Keratinocyte (primary cell): ENCODE results near the gene ARL15. TPM values are rescaled to one million over a fixed set of nuclear protein-coding genes. Genes with fewer than 3 reads are reported as not detected.
A peak's percentile ranks its signal among the peaks of the same experiment; 100 is the strongest.

ENCODE experiments used
- DNase-seq: peaks from one replicate; pipeline ENCODE4 v3.0.0-alpha.2; 2011; ENCODE audit warnings: low read depth, missing footprints, low spot score
- FAIRE-seq: peaks from 2 replicates; lab custom pipeline; 2011; peaks lifted over from hg19 to GRCh38; lab: Jason Lieb, UNC
- H2AFZ ChIP-seq: 2 replicates; pipeline ENCODE4 v1.6.0; 2012; ENCODE audit warnings: low read length, control low read depth, inconsistent platforms; ENCODE audit not compliant: control insufficient read depth
- H3K27ac ChIP-seq: 2 replicates; pipeline ENCODE4 v1.5.1; 2011; ENCODE audit warnings: low read length; ENCODE audit not compliant: control insufficient read depth, insufficient read depth
- H3K27me3 ChIP-seq: 3 replicates; pipeline ENCODE4 v1.6.0; 2011; ENCODE audit warnings: low read length; ENCODE audit not compliant: control insufficient read depth, insufficient read depth; ENCODE audit errors: extremely low read depth
- H3K36me3 ChIP-seq, 2 experiments: 2 replicates in 1 of 2; 3 replicates in 1 of 2; pipeline ENCODE4 v1.5.1; 2011; ENCODE audit warnings: low read length in 2 of 2, mild to moderate bottlenecking in 1 of 2; ENCODE audit not compliant: control insufficient read depth in 2 of 2, insufficient read depth in 2 of 2; ENCODE audit errors: extremely low read depth in 1 of 2
- H3K4me1 ChIP-seq: 3 replicates; pipeline ENCODE4 v1.5.1; 2011; ENCODE audit warnings: low read length; ENCODE audit not compliant: control insufficient read depth, insufficient read depth; ENCODE audit errors: extremely low read depth
- H3K4me2 ChIP-seq: 3 replicates; pipeline ENCODE4 v1.6.0; 2011; ENCODE audit warnings: low read depth, low read length; ENCODE audit not compliant: control insufficient read depth, insufficient read depth; ENCODE audit errors: extremely low read depth
- H3K4me3 ChIP-seq, 3 experiments: fragments of 200-600 bp in 1 of 3; sonication (generic) in 1 of 3; 2 replicates in 2 of 3; 3 replicates in 1 of 3; pipeline ENCODE4 v1.5.1; 2011 to 2016; ENCODE audit warnings: low read length in 3 of 3, mild to moderate bottlenecking in 3 of 3, control low read depth in 2 of 3, inconsistent platforms in 1 of 3, low read depth in 1 of 3, mixed read lengths in 1 of 3, mixed run types in 1 of 3, moderate library complexity in 1 of 3; ENCODE audit not compliant: control insufficient read depth in 2 of 3, insufficient read depth in 2 of 3; ENCODE audit errors: extremely low read depth in 1 of 3
- H3K79me2 ChIP-seq: 2 replicates; pipeline ENCODE4 v1.6.0; 2012; ENCODE audit warnings: low read length; ENCODE audit not compliant: control insufficient read depth, insufficient read depth
- H3K9ac ChIP-seq: 3 replicates; pipeline ENCODE4 v1.6.0; 2011; ENCODE audit warnings: low read length; ENCODE audit not compliant: control insufficient read depth, insufficient read depth; ENCODE audit errors: extremely low read depth
- H3K9me1 ChIP-seq: 3 replicates; pipeline ENCODE4 v1.6.0; 2011; ENCODE audit warnings: low read length; ENCODE audit not compliant: control insufficient read depth, insufficient read depth; ENCODE audit errors: extremely low read depth
- H3K9me3 ChIP-seq: 2 replicates; pipeline ENCODE4 v1.5.1; 2012; ENCODE audit warnings: low read depth, low read length; ENCODE audit not compliant: control insufficient read depth
- H4K20me1 ChIP-seq: 3 replicates; pipeline ENCODE4 v1.6.0; 2011; ENCODE audit warnings: low read length; ENCODE audit not compliant: control insufficient read depth, insufficient read depth; ENCODE audit errors: extremely low read depth
- EZH2 ChIP-seq: IDR thresholded peaks from one replicate; pipeline ENCODE4 v1.6.1; 2012; ENCODE audit warnings: inconsistent platforms, mild to moderate bottlenecking, low read length, moderate library complexity
- dilution Hi-C: fragments of 300-500 bp; cut with MboI; formaldehyde crosslinking; loops from one replicate; pipeline ENCODE4 v1.7.0; 2020; ENCODE audit warnings: low sequenced_read_pairs; ENCODE audit not compliant: extremely low pct_ligation_motif_present
- polyA plus RNA-seq, 5 experiments: library from polyadenylated mRNA; depleted of rRNA in 3 of 5; stranded (reverse) in 3 of 5; stranded (forward) in 1 of 5; unstranded in 1 of 5; fragments of >200 nt; gene quantifications; 1 replicate in 1 of 5; 2 replicates in 3 of 5; 3 replicates in 1 of 5; pipeline versions ENCODE4 v1.2.1 to v1.2.3, GENCODE V29; 2011 to 2012; ENCODE audit warnings: missing spikeins in 2 of 5, low read depth in 1 of 5, low replicate concordance in 1 of 5
- TF ChIP-seq, protein P1 (sequence below), 3 experiments: IDR thresholded peaks in 1 of 3; conservative IDR thresholded peaks in 1 of 3; optimal IDR thresholded peaks in 1 of 3; 2 replicates in 2 of 3; 3 replicates in 1 of 3; pipeline versions ENCODE3 to v1.5.1; 2011; ENCODE audit warnings: low read length in 3 of 3, mild to moderate bottlenecking in 3 of 3, moderate library complexity in 2 of 3, control low read depth in 1 of 3, inconsistent platforms in 1 of 3; ENCODE audit not compliant: insufficient read depth in 2 of 3; ENCODE audit errors: extremely low read depth in 1 of 3

ARL15 gene
- polyA plus RNA-seq, 1 donor (not counting 4 experiments of a cell fraction or from before 2014, with no cell fraction given): 19.7 TPM

DNA sequence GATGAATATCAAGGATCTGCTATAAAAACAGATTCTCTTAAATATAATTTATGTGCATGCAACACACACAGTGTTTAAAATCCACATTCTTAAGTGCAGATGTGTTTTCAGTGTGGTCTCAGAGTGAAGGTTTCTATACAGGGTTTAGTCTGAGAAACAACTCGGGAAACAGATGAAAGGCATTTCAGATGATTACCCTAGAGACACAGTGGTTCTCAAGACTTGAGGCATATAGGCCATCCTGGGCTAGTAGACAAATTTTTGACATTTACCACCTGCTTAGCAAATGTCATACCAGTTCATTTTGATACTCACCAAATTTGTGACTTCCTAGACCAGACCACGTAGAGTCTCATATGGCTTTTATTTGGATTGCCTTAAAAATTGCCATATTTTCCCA, 216.5 kb downstream of the ARL15 start:
- Histone ChIP-seq H3K9ac (no peak overlapping the region), H3K79me2 (no peaks in the 10 kb centered on the region), H3K4me2 (no peak overlapping the region), H3K4me3 (no peak overlapping the region), H3K27me3 (no peaks in the 10 kb centered on the region), H3K9me3 (no peaks in the 10 kb centered on the region), H3K27ac (no peak overlapping the region), H4K20me1 (no peaks in the 10 kb centered on the region), H3K36me3 (no peaks in the 10 kb centered on the region), H3K4me1 (peaks cover 34% of the 10 kb centered on the region), H2AFZ (no peak overlapping the region), H3K9me1 (no peaks in the 10 kb centered on the region)
- DNase-seq (no peak), FAIRE-seq (peak; percentile 5)
- dilution Hi-C loops: no loop called here
- no peak for TF ChIP-seq EZH2
- TF ChIP-seq, protein P1, sequence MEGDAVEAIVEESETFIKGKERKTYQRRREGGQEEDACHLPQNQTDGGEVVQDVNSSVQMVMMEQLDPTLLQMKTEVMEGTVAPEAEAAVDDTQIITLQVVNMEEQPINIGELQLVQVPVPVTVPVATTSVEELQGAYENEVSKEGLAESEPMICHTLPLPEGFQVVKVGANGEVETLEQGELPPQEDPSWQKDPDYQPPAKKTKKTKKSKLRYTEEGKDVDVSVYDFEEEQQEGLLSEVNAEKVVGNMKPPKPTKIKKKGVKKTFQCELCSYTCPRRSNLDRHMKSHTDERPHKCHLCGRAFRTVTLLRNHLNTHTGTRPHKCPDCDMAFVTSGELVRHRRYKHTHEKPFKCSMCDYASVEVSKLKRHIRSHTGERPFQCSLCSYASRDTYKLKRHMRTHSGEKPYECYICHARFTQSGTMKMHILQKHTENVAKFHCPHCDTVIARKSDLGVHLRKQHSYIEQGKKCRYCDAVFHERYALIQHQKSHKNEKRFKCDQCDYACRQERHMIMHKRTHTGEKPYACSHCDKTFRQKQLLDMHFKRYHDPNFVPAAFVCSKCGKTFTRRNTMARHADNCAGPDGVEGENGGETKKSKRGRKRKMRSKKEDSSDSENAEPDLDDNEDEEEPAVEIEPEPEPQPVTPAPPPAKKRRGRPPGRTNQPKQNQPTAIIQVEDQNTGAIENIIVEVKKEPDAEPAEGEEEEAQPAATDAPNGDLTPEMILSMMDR (optimal IDR thresholded peaks at IDR 0.05 in 1 of 3, IDR thresholded peaks at IDR 0.05 in 1 of 3, conservative IDR thresholded peaks at IDR 0.05 in 1 of 3; ENCODE audit: extremely low read depth in 1 of 3, insufficient read depth in 2 of 3, low read length in 3 of 3): no peak

GRCh38 chr5:54093081-54093492, 217.3 kb downstream of the ARL15 start:
- peak; percentile 92 for FAIRE-seq
- H4K20me1 ChIP-seq: no peaks in the 10 kb centered on the region
- dilution Hi-C loops: no loop called here
- H3K36me3 ChIP-seq: no peaks in the 10 kb centered on the region
- H3K27ac ChIP-seq: no peak overlapping the region
- H3K4me2 ChIP-seq: peak overlapping the region; percentile 68
- peak; percentile 32 for DNase-seq
- H3K4me3 ChIP-seq: no peak overlapping the region
- no peaks in the 10 kb centered on the region for H3K27me3 ChIP-seq
- H3K9me3 ChIP-seq: no peaks in the 10 kb centered on the region
- H3K4me1 ChIP-seq: peaks cover 37% of the 10 kb centered on the region
- no peak overlapping the region for H3K9ac ChIP-seq
- TF ChIP-seq EZH2: no peak
- TF ChIP-seq, protein P1 (optimal IDR thresholded peaks at IDR 0.05 in 1 of 3, IDR thresholded peaks at IDR 0.05 in 1 of 3, conservative IDR thresholded peaks at IDR 0.05 in 1 of 3; ENCODE audit: extremely low read depth in 1 of 3, insufficient read depth in 2 of 3, low read length in 3 of 3): peak in 1 of 3 experiments; percentile 45
- H2AFZ ChIP-seq: no peak overlapping the region
- H3K79me2 ChIP-seq: no peaks in the 10 kb centered on the region
- no peaks in the 10 kb centered on the region for H3K9me1 ChIP-seq
